ELR (cell line): ENCODE results near the gene LCN1.
"Not testable (repeated sequence)": the region's sequence is repeated elsewhere in the genome, so short reads cannot be mapped to it uniquely, and the experiment has no call there.

Experiments used
- DNase-seq: peaks from one replicate; pipeline ENCODE4 v3.0.0-alpha.2; 2015; ENCODE audit warnings: low read depth

LCN1 gene

GRCh38 chr9:135523521-135524129 is 2.4 kb downstream of the LCN1 start:
- no peak for DNase-seq

- peak; percentile 45 for DNase-seq
These were observed 3.1 kb downstream of the LCN1 start for GRCh38 chr9:135524130-135524861.

GRCh38 chr9:135525241-135526088 is 4.2 kb downstream of the LCN1 start:
- DNase-seq, result no peak

GRCh38 chr9:135526089-135526729 is 5.0 kb downstream of the LCN1 start:
- DNase-seq, result no peak

GRCh38 chr9:135526730-135527571 is 5.7 kb downstream of the LCN1 start:
- no peak for DNase-seq

GRCh38 chr9:135528842-135529435 is 7.7 kb downstream of the LCN1 start:
- not testable (repeated sequence) for DNase-seq

GRCh38 chr9:135530146-135530545 is 8.9 kb downstream of the LCN1 start:
- no peak for DNase-seq

GRCh38 chr9:135531096-135531495 is 9.9 kb downstream of the LCN1 start:
- no peak for DNase-seq

GRCh38 chr9:135533113-135533512 is 11.9 kb downstream of the LCN1 start:
- no peak for DNase-seq

GRCh38 chr9:135533674-135534073 is 12.4 kb downstream of the LCN1 start:
- no peak for DNase-seq

- not testable (repeated sequence) for DNase-seq
These were observed 13.0 kb downstream of the LCN1 start for GRCh38 chr9:135534192-135534711.

GRCh38 chr9:135534826-135535225 is 13.6 kb downstream of the LCN1 start:
- not testable (repeated sequence) for DNase-seq

GRCh38 chr9:135535631-135536030 is 14.4 kb downstream of the LCN1 start:
- not testable (repeated sequence) for DNase-seq

GRCh38 chr9:135536216-135536615 is 15.0 kb downstream of the LCN1 start:
- DNase-seq, result no peak

GRCh38 chr9:135543262-135543894 is 22.1 kb downstream of the LCN1 start:
- DNase-seq, result peak; percentile 55

GRCh38 chr9:135544981-135545635 is 23.9 kb downstream of the LCN1 start:
- no peak for DNase-seq

- DNase-seq, result not testable (repeated sequence)
These were observed 24.5 kb downstream of the LCN1 start, which contains the start of gene OBP2A for GRCh38 chr9:135545646-135546176. Gene OBP2A (plus strand): TSS chr9:135546126. CDS start chr9:135546181, 55 bp downstream.

GRCh38 chr9:135546792-135547617 is 25.8 kb downstream of the LCN1 start:
- not testable (repeated sequence) for DNase-seq
